GM23338 (cell line): Measurements from ENCODE around the gene SMCO3. TPM values are rescaled to one million over a fixed set of nuclear protein-coding genes. Genes with fewer than 3 reads are reported as not detected.

Experiments used
- ATAC-seq: fragments of 200-7000 bp; cut with Tn5 transposase; 3 replicates; pipeline ENCODE4 v1.9.1; 2020
- DNase-seq: peaks from one replicate; pipeline ENCODE4 v3.0.0-alpha.2; 2015; ENCODE audit warnings: low spot score
- H2AFZ ChIP-seq: fragments of 200-600 bp; sonication (generic); 2 replicates; pipeline ENCODE4 v1.8.0; 2016; ENCODE audit warnings: antibody characterized with exemption, mild to moderate bottlenecking, moderate library complexity
- H3F3A ChIP-seq: fragments of 200-600 bp; sonication (generic); replicated peaks from 2 replicates; pipeline ENCODE4 v1.8.0; 2017; ENCODE audit warnings: antibody characterized with exemption, mixed run types, low read depth
- H3K27ac ChIP-seq: fragments of 200-600 bp; sonication (generic); 2 replicates; pipeline ENCODE4 v1.6.1; 2016; ENCODE audit warnings: low read depth
- H3K27me3 ChIP-seq: fragments of 200-600 bp; sonication (generic); 2 replicates; pipeline ENCODE4 v1.8.0; 2016; ENCODE audit warnings: mild to moderate bottlenecking, mixed run types, moderate library complexity; ENCODE audit not compliant: insufficient read depth
- H3K36me3 ChIP-seq: fragments of 200-600 bp; sonication (generic); 2 replicates; pipeline ENCODE4 v1.8.0; 2016; ENCODE audit warnings: mild to moderate bottlenecking; ENCODE audit not compliant: insufficient read depth
- H3K4me1 ChIP-seq: fragments of 200-600 bp; sonication (generic); 2 replicates; pipeline ENCODE4 v1.8.0; 2016; ENCODE audit warnings: mild to moderate bottlenecking, moderate library complexity; ENCODE audit not compliant: insufficient read depth
- H3K4me2 ChIP-seq: fragments of 200-600 bp; sonication (generic); 2 replicates; pipeline ENCODE4 v1.7.1; 2017; ENCODE audit warnings: mixed run types
- H3K4me3 ChIP-seq: fragments of 200-600 bp; sonication (generic); 2 replicates; pipeline ENCODE4 v1.6.1; 2016; ENCODE audit warnings: mixed run types
- H3K79me2 ChIP-seq: fragments of 200-600 bp; sonication (generic); replicated peaks from 2 replicates; pipeline ENCODE4 v1.8.0; 2017; ENCODE audit warnings: mild to moderate bottlenecking; ENCODE audit not compliant: insufficient read depth
- H3K9me2 ChIP-seq: fragments of 200-600 bp; sonication (generic); 2 replicates; pipeline ENCODE4 v1.8.0; 2017; ENCODE audit not compliant: insufficient read depth
- H4K20me1 ChIP-seq: fragments of 200-600 bp; sonication (generic); replicated peaks from 2 replicates; pipeline ENCODE4 v1.8.0; 2017; ENCODE audit warnings: mild to moderate bottlenecking; ENCODE audit not compliant: insufficient read depth
- H3K27ac Mint-ChIP-seq: 2 replicates; pipeline ENCODE4 v1.8.0; 2020; ENCODE audit warnings: inconsistent platforms, mild to moderate bottlenecking, moderate library complexity, mixed read lengths
- H3K27me3 Mint-ChIP-seq: 3 replicates; pipeline ENCODE4 v1.8.0; 2022; ENCODE audit warnings: low read depth, mild to moderate bottlenecking, moderate library complexity, mixed read lengths, inconsistent platforms; ENCODE audit not compliant: insufficient read depth, poor library complexity
- H3K36me3 Mint-ChIP-seq: 3 replicates; pipeline ENCODE4 v1.8.0; 2021; ENCODE audit warnings: low read depth, mild to moderate bottlenecking, inconsistent platforms, moderate library complexity, mixed read lengths
- H3K4me1 Mint-ChIP-seq: 3 replicates; pipeline ENCODE4 v1.8.0; 2020; ENCODE audit warnings: mild to moderate bottlenecking, inconsistent platforms, mixed read lengths
- H3K4me3 Mint-ChIP-seq: 3 replicates; pipeline ENCODE4 v1.8.0; 2021; ENCODE audit warnings: moderate library complexity, mild to moderate bottlenecking, inconsistent platforms, mixed read lengths
- H3K9me3 Mint-ChIP-seq: 3 replicates; pipeline ENCODE4 v1.8.0; 2020; ENCODE audit warnings: moderate library complexity, mild to moderate bottlenecking, inconsistent platforms, mixed read lengths
- CREB1 ChIP-seq: fragments of 250-450 bp; sonication (Bioruptor Pico); IDR thresholded peaks from 2 replicates; pipeline ENCODE4 v1.5.0; 2020; ENCODE audit warnings: low read depth, mild to moderate bottlenecking, moderate library complexity
- ETS1 ChIP-seq: IDR thresholded peaks from 2 replicates; pipeline ENCODE4 v1.6.1; 2016; ENCODE audit warnings: antibody characterized with exemption
- EZH2 ChIP-seq: fragments of 200-600 bp; sonication (generic); IDR thresholded peaks from one replicate; pipeline ENCODE4 v1.8.0; 2017; ENCODE audit warnings: antibody characterized with exemption, mild to moderate bottlenecking, low read depth; ENCODE audit not compliant: unreplicated experiment
- EZH2phosphoT487 ChIP-seq: fragments of 200-600 bp; sonication (generic); IDR thresholded peaks from one replicate; pipeline ENCODE4 v1.8.1; 2018; ENCODE audit warnings: antibody characterized with exemption; ENCODE audit not compliant: unreplicated experiment
- JUNB ChIP-seq: IDR thresholded peaks from one replicate; pipeline ENCODE4 v1.6.1; 2016; ENCODE audit warnings: antibody characterized with exemption; ENCODE audit not compliant: unreplicated experiment
- NANOG ChIP-seq: IDR thresholded peaks from 2 replicates; pipeline ENCODE4 v1.6.1; 2016; ENCODE audit warnings: antibody characterized with exemption, borderline replicate concordance
- POLR2AphosphoS5 ChIP-seq: IDR thresholded peaks from 2 replicates; pipeline ENCODE4 v1.6.1; 2016; ENCODE audit warnings: antibody characterized with exemption, low read depth
- STAT1 ChIP-seq: IDR thresholded peaks from one replicate; pipeline ENCODE4 v1.6.1; 2016; ENCODE audit warnings: antibody characterized with exemption; ENCODE audit not compliant: unreplicated experiment
- ZNF114 ChIP-seq: fragments of 250-450 bp; sonication (Bioruptor Pico); IDR thresholded peaks from 2 replicates; pipeline ENCODE4 v1.5.0; 2020; ENCODE audit warnings: mild to moderate bottlenecking, moderate library complexity
- ZNF331 ChIP-seq: fragments of 250-450 bp; sonication (Bioruptor Pico); IDR thresholded peaks from 2 replicates; pipeline ENCODE4 v1.5.0; 2020; ENCODE audit warnings: low read depth, mild to moderate bottlenecking, moderate library complexity
- ZNF462 ChIP-seq: fragments of 250-450 bp; sonication (Bioruptor Pico); IDR thresholded peaks from 2 replicates; pipeline ENCODE4 v1.5.0; 2020; ENCODE audit warnings: mild to moderate bottlenecking, moderate library complexity
- polyA plus RNA-seq: library from polyadenylated mRNA; unstranded; fragments of >200 nt; fragmentation: Nextera tagmentation; extraction: Ambion mirVana; gene quantifications from 2 replicates; pipeline ENCODE4 v1.2.1, GENCODE V29; 2016
- total RNA-seq: library from RNA; depleted of rRNA; stranded (reverse); fragments of >200 nt; shearing (Covaris generic); gene quantifications from 2 replicates; pipeline ENCODE4 v1.2.3, GENCODE V29; 2014
- TF ChIP-seq, protein P1 (sequence below): IDR thresholded peaks from one replicate; pipeline ENCODE4 v1.6.1; 2018; ENCODE audit warnings: antibody characterized with exemption; ENCODE audit not compliant: unreplicated experiment
- TF ChIP-seq, protein P2 (sequence below), 2 experiments: fragments of 200-600 bp in 1 of 2; sonication (generic) in 1 of 2; conservative IDR thresholded peaks; 2 replicates each; pipeline versions ENCODE4 v1.5.1 to v1.6.1; 2016 to 2017; ENCODE audit warnings: antibody characterized with exemption in 2 of 2, low read depth in 2 of 2, mild to moderate bottlenecking in 2 of 2, moderate library complexity in 1 of 2

SMCO3 gene
- total and polyA plus RNA-seq, 2 experiments from 2014 or later, result 0.13 TPM; not detected in 1

- TF ChIP-seq ZNF462 (CRISPR knock-in tag) (no peak), ETS1 (no peak), STAT1 (no peak)
Measured at GRCh38 chr12:14844401-14844800, 30.4 kb upstream of the SMCO3 start (continued).

DNA sequence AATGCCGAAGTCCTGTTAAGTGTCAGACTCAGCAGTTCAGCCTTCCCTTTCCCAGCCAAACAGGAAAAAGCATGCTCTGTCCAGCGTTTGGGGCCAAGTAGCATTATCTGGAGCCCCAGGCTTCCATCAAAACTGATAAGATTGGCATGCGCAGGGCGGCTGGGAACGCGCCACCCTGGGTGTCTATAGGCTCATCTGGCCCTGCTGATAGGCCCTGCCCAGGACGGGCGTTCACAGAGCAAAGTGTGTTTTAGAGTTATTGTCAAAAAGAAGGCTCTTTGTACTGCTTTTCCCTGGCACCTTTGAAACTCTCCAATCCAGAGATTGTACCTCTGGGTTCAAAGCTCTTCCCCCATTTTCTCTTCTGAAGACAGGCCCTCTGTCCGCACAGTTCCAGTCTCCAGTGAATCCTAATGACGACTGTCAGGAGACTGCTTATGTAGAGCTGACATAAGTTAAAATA, 29.5 kb upstream of the SMCO3 start, which contains the start of gene ART4:
Gene ART4, minus strand, starts transcription at position 102 of the 463 bp plus-strand sequence. CDS start 413 bp downstream, outside the sequence.
- H3K4me3 Mint-ChIP-seq, result no peak within 1 kb of the TSS
- no peaks in the 10 kb centered on the region for H3K27me3 ChIP-seq
- H3K4me1 ChIP-seq, result no peaks in the 10 kb centered on the region
- peaks cover 2% of the 10 kb centered on the region; the same call in 1 of the 3 replicates for H3K36me3 Mint-ChIP-seq
- no peak within 1 kb of the TSS for H3K4me2 ChIP-seq
- peaks cover 3% of the 10 kb centered on the region for H3K27me3 Mint-ChIP-seq
- no peak within 1 kb of the TSS for H3K4me3 ChIP-seq
- H4K20me1 ChIP-seq, result no peaks in the 10 kb centered on the region
- peaks cover 9% of the 10 kb centered on the region; the same call in 1 of the 3 replicates for H3K9me3 Mint-ChIP-seq
- H3K27ac Mint-ChIP-seq, result no peak within 1 kb of the TSS
- peak within 1 kb of the TSS; percentile 19 for H2AFZ ChIP-seq
- peaks cover 3% of the 10 kb centered on the region; the same call in 1 of the 3 replicates for H3K4me1 Mint-ChIP-seq
- H3K9me2 ChIP-seq, result no peaks in the 10 kb centered on the region
- no peak within 1 kb of the TSS for H3K27ac ChIP-seq
- DNase-seq (no peak), ATAC-seq (no peak)
- H3K36me3 ChIP-seq, result no peaks in the 10 kb centered on the region
- H3K79me2 ChIP-seq, result no peaks in the 10 kb centered on the region
- no peaks in the 10 kb centered on the region for H3F3A ChIP-seq
- TF ChIP-seq, protein P1, sequence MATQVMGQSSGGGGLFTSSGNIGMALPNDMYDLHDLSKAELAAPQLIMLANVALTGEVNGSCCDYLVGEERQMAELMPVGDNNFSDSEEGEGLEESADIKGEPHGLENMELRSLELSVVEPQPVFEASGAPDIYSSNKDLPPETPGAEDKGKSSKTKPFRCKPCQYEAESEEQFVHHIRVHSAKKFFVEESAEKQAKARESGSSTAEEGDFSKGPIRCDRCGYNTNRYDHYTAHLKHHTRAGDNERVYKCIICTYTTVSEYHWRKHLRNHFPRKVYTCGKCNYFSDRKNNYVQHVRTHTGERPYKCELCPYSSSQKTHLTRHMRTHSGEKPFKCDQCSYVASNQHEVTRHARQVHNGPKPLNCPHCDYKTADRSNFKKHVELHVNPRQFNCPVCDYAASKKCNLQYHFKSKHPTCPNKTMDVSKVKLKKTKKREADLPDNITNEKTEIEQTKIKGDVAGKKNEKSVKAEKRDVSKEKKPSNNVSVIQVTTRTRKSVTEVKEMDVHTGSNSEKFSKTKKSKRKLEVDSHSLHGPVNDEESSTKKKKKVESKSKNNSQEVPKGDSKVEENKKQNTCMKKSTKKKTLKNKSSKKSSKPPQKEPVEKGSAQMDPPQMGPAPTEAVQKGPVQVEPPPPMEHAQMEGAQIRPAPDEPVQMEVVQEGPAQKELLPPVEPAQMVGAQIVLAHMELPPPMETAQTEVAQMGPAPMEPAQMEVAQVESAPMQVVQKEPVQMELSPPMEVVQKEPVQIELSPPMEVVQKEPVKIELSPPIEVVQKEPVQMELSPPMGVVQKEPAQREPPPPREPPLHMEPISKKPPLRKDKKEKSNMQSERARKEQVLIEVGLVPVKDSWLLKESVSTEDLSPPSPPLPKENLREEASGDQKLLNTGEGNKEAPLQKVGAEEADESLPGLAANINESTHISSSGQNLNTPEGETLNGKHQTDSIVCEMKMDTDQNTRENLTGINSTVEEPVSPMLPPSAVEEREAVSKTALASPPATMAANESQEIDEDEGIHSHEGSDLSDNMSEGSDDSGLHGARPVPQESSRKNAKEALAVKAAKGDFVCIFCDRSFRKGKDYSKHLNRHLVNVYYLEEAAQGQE, result no peak
- TF ChIP-seq ZNF114 (CRISPR knock-in tag) (no peak), ZNF331 (no peak), EZH2 (no peak), CREB1 (CRISPR knock-in tag) (no peak), NANOG (no peak), POLR2AphosphoS5 (no peak), JUNB (no peak), EZH2phosphoT487 (no peak), STAT1 (no peak)
- TF ChIP-seq, protein P2, sequence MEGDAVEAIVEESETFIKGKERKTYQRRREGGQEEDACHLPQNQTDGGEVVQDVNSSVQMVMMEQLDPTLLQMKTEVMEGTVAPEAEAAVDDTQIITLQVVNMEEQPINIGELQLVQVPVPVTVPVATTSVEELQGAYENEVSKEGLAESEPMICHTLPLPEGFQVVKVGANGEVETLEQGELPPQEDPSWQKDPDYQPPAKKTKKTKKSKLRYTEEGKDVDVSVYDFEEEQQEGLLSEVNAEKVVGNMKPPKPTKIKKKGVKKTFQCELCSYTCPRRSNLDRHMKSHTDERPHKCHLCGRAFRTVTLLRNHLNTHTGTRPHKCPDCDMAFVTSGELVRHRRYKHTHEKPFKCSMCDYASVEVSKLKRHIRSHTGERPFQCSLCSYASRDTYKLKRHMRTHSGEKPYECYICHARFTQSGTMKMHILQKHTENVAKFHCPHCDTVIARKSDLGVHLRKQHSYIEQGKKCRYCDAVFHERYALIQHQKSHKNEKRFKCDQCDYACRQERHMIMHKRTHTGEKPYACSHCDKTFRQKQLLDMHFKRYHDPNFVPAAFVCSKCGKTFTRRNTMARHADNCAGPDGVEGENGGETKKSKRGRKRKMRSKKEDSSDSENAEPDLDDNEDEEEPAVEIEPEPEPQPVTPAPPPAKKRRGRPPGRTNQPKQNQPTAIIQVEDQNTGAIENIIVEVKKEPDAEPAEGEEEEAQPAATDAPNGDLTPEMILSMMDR (conservative IDR thresholded peaks at IDR 0.05; ENCODE audit: low read depth in 2 of 2), result no peak
